Thymus (tissue), 11 donors: ENCODE measurements around the gene PLAC1. TPM values are rescaled to one million over a fixed set of nuclear protein-coding genes. Genes with fewer than 3 reads are reported as not detected.

Source experiments
- DNase-seq, 9 donors: peaks; one replicate each; pipeline ENCODE4 v3.0.0-alpha.2; 2013; ENCODE audit warnings: low spot score in 9 of 9, low read depth in 6 of 9, missing footprints in 1 of 9
- H3K27ac ChIP-seq, 2 donors: one replicate each; pipeline ENCODE4 v1.5.1; 2013; ENCODE audit warnings: control low read depth in 1 of 2, low read depth in 1 of 2, low read length in 1 of 2, mild to moderate bottlenecking in 1 of 2, moderate library complexity in 1 of 2
- H3K27me3 ChIP-seq, 2 donors: one replicate each; pipeline ENCODE4 v1.5.1; 2013; ENCODE audit warnings: low read length in 1 of 2; ENCODE audit not compliant: control insufficient read depth in 2 of 2, insufficient read depth in 1 of 2
- H3K36me3 ChIP-seq, 2 donors: one replicate each; pipeline ENCODE4 v1.5.1; 2013; ENCODE audit warnings: low read length in 1 of 2, mild to moderate bottlenecking in 1 of 2, moderate library complexity in 1 of 2; ENCODE audit not compliant: control insufficient read depth in 2 of 2, insufficient read depth in 2 of 2
- H3K4me1 ChIP-seq, 2 donors: one replicate each; pipeline ENCODE4 v1.5.1; 2013; ENCODE audit warnings: low read length in 2 of 2; ENCODE audit not compliant: control insufficient read depth in 2 of 2, insufficient read depth in 2 of 2
- H3K4me3 ChIP-seq, 2 donors: one replicate each; pipeline ENCODE4 v1.5.1; 2013; ENCODE audit warnings: low read length in 2 of 2, control low read depth in 1 of 2, mild to moderate bottlenecking in 1 of 2
- H3K9me3 ChIP-seq, 2 donors: one replicate each; pipeline ENCODE4 v1.5.1; 2013; ENCODE audit warnings: low read length in 1 of 2, mild to moderate bottlenecking in 1 of 2; ENCODE audit not compliant: control insufficient read depth in 2 of 2, insufficient read depth in 1 of 2
- WGBS: extraction: QIAGEN DNeasy Blood & Tissue Kit; methylation state at CpG from one replicate; pipeline ENCODE4 v1.1.7; 2013; 5-methylcytosine and 5-hydroxymethylcytosine counted together
- polyA plus RNA-seq: library from polyadenylated mRNA; stranded (reverse); fragments of 200-250 nt; gene quantifications from one replicate; pipeline ENCODE4 v1.2.3, GENCODE V29; 2013
- total RNA-seq: library from RNA; stranded (reverse); fragments of 120-200 nt; gene quantifications from one replicate; pipeline ENCODE4 v1.2.4, GENCODE V29; 2013
- donor health status: healthy.

The PLAC1 gene
- total and polyA plus RNA-seq, 2 donors: 0.24 to 0.91 TPM

DNA sequence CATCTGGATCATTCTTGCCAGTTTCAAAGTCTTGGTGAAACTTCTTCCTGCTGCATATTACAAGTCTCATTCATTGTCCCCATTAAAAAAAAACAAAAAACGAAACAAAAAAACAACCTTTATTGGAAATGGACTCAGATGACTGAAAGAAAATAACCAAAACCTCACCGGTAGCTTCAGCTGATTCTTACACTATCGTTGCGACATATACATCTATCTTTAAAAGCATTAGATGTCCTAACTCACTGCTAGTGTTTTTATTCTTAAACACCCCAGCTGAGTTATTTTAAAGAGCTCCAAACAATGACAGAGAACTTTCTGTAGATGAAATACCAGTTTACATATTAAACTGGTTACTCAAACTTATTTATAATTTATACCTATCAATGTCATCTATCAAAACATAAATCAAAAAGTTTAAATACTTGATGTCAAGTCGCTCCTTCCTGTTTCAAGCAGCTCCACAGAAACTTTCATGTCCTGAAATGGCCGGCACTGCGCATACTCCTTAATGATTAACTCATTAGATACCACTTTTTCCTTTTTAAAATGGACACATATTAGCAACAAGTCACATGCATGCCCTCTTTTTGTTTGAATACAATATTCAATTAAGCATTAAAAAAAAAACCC, 111.1 kb downstream of the PLAC1 start:
- Histone ChIP-seq H3K27me3 (peaks cover 23 to 33% of the 10 kb centered on the region in 2 donors), H3K36me3 (peaks cover 0 to 5% of the 10 kb centered on the region in 2 donors), H3K4me3 (no peak overlapping the region), H3K9me3 (peaks cover 0 to 10% of the 10 kb centered on the region in 2 donors), H3K27ac (no peak overlapping the region), H3K4me1 (peaks cover 3 to 14% of the 10 kb centered on the region in 2 donors)
- 89% methylated on average over 7 of the region's 7 CpGs for WGBS
- DNase-seq: no peak

DNA sequence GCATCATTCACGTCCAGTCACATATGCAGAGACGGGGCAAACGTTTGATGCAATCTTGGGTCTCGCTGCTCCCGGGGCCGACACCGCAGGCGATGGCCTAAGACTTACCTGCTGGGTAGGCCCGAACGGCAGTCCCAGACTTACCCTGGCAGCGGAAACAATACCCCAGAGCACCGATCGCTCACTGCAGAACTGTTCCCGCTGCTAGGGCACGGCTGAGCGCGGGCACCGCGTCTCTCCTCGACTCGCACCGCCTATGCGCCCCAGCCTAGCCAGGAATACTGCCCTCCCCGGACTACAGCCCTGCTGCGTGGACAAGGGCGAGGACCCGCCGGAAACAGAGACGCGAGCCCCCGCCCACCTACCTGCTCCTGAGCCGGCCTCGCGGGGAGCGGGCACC, 112.1 kb downstream of the PLAC1 start:
- Histone ChIP-seq H3K4me1 (peaks cover 3 to 9% of the 10 kb centered on the region in 2 donors), H3K36me3 (peaks cover 0 to 5% of the 10 kb centered on the region in 2 donors), H3K27me3 (peaks cover 23 to 32% of the 10 kb centered on the region in 2 donors), H3K27ac (no peak overlapping the region), H3K4me3 (no peak overlapping the region), H3K9me3 (peaks cover 0 to 10% of the 10 kb centered on the region in 2 donors)
- DNase-seq: no peak
- WGBS: 90% methylated on average over 35 of the region's 35 CpGs

DNA sequence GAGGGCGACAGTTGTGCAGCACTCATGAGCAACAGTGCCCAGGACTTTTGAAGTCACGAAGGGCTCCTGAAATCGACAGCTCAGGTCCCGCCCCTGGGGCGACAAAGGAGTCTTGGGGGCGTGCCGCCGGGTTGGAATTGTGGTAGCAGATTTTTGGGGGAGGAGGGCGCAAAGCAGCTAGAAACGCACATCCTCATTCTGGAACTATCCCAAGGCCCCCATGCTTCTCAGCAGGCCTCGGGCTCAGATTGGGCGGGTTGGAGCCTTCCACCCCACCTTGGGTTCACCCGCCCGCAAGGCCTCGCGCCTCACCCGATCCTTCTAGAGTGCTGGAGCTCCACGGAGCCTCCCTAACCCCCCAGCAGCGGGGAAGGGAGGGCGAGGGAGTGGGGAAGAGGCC, 112.8 kb downstream of the PLAC1 start:
- Histone ChIP-seq H3K27ac (no peak overlapping the region), H3K27me3 (peaks cover 23 to 28% of the 10 kb centered on the region in 2 donors), H3K36me3 (peaks cover 0 to 5% of the 10 kb centered on the region in 2 donors), H3K4me3 (no peak overlapping the region), H3K9me3 (peaks cover 0 to 10% of the 10 kb centered on the region in 2 donors), H3K4me1 (peaks cover 3 to 9% of the 10 kb centered on the region in 2 donors)
- no peak for DNase-seq
- 92% methylated on average over 20 of the region's 20 CpGs for WGBS

DNA sequence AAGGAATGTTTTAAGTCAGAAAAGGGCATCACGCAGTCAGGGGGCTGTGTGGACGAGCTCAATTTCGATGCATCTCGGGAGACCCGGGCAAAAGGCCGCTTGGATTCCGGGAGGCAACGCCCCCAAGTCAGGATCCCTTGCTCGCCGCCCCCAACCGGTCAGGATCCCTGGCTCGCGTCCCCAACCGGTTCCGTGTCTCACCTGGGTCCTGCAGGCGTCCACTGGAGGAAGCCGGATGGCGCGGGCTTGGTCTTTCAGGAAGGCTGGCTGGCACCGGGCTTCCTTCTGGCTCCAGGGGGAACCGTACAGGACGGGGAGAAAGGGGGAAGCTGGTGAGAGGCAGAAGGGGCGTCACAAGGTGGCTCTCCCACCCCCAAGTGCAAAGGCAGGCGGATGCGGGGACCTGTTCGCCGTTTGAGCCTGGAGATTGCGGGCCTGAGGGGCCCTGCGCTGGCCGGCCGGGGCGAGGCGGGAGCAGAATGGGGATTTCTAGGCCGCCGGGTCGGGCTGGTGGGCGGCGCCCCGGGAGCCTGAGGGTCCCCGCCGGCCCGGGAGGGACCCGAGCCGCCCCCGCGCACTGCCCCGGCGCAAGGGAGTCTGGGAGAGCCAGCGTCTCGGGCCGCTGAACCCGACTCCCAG, 113.6 kb downstream of the PLAC1 start:
- Histone ChIP-seq H3K9me3 (peaks cover 0 to 10% of the 10 kb centered on the region in 2 donors), H3K4me3 (peak overlapping the region in 1 of 2 donors; percentile 20), H3K36me3 (peaks cover 0 to 5% of the 10 kb centered on the region in 2 donors), H3K4me1 (peaks cover 3 to 9% of the 10 kb centered on the region in 2 donors), H3K27ac (no peak overlapping the region), H3K27me3 (peaks cover 23% of the 10 kb centered on the region in 2 donors)
- no peak for DNase-seq
- 4% methylated on average over 51 of the region's 52 CpGs for WGBS

DNA sequence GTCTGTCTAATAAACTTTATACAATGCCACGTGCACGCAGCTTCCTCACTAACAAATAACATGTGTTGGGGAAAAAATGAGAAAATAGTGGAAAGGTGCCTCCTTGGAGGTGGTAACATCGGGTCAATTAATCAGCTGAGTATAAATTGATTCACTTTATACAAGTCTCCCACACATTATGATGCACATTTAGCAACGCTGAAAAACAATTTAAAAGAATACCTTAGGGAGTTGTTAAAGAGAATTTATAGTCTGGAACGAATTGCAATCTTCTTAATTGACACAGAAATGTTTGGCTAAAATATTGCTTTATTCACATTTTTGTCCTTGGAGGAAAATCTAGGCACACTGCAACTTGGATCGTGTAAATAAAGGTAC, 114.1 kb downstream of the PLAC1 start:
- peaks cover 3 to 9% of the 10 kb centered on the region in 2 donors for H3K4me1 ChIP-seq
- DNase-seq: no peak
- no peak overlapping the region for H3K27ac ChIP-seq
- H3K36me3 ChIP-seq: peaks cover 0 to 5% of the 10 kb centered on the region in 2 donors
- 65% methylated on average over 6 of the region's 6 CpGs for WGBS
- peaks cover 0 to 10% of the 10 kb centered on the region in 2 donors for H3K9me3 ChIP-seq
- H3K27me3 ChIP-seq: peaks cover 23% of the 10 kb centered on the region in 2 donors
- no peak overlapping the region for H3K4me3 ChIP-seq

DNA sequence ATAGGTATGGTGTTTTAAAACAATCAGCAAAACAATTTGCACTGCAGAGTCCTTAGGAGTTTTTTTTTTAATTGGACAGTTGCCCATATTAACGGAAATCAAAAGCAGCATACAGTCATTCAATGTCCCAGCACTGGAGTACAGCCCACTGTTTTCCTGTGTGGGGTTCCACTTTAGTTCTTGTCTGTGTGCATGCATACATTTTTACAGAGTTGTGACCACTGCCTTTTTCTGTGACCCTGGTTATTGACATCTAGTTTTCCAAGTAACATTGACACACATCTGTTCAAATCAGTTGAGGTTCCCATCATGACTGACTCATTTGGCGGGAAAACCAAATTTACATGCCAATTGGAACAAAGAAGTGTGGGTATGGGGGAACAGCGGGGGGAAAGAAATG, 115.0 kb downstream of the PLAC1 start:
- Histone ChIP-seq H3K27ac (no peak overlapping the region), H3K36me3 (peaks cover 0 to 5% of the 10 kb centered on the region in 2 donors), H3K9me3 (peaks cover 0 to 10% of the 10 kb centered on the region in 2 donors), H3K4me1 (peaks cover 3 to 9% of the 10 kb centered on the region in 2 donors), H3K4me3 (no peak overlapping the region), H3K27me3 (peaks cover 23% of the 10 kb centered on the region in 2 donors)
- 91% methylated on average over 3 of the region's 3 CpGs for WGBS
- no peak for DNase-seq

DNA sequence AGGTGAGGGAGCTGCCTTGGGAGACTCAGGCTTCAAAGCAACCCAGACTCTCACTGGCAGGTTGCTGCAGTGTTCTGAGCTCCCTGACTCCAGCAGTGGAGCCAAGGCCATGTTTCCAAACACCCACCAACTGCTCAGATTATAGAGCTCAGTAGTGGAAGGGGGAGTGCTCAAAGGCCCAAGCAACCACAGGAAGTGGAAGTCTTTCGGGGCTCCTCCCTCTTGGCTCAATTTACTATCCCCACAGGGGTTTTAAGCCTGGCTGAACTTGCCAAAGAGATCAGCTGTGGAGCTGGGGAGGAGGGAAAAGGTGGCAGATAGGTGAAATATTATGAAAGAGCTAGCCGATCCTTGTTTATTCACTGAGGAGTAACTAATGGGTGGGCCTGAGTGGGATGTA, 115.8 kb downstream of the PLAC1 start:
- peaks cover 0 to 5% of the 10 kb centered on the region in 2 donors for H3K36me3 ChIP-seq
- DNase-seq: peak in 1 of 9 donors; percentile 35
- peaks cover 3 to 9% of the 10 kb centered on the region in 2 donors for H3K4me1 ChIP-seq
- peaks cover 23% of the 10 kb centered on the region in 2 donors for H3K27me3 ChIP-seq
- no peak overlapping the region for H3K4me3 ChIP-seq
- no peak overlapping the region for H3K27ac ChIP-seq
- 33% methylated on average over 2 of the region's 2 CpGs for WGBS
- peaks cover 0 to 10% of the 10 kb centered on the region in 2 donors for H3K9me3 ChIP-seq

DNA sequence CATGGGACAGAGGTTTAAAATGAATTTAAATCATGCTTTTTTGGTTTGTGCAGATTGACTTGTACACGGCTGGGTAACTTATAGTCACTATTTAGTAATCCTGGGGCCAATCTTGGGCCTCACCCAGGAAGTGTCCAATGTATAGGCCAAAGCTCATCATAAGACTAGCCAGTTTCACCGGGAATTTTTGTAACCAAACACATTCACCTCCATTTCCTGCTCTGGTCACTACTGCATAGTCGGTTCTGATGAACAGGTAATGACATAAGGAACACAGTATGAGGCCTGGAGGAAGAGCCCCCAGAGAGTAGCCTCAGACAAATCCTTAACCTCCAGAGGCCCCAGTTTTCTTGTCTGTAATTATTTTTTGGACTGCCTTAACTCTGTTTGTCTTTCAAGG, 116.4 kb downstream of the PLAC1 start:
- Histone ChIP-seq H3K4me1 (peaks cover 3 to 9% of the 10 kb centered on the region in 2 donors), H3K4me3 (no peak overlapping the region), H3K27ac (no peak overlapping the region), H3K27me3 (peaks cover 17 to 23% of the 10 kb centered on the region in 2 donors), H3K9me3 (peaks cover 0 to 10% of the 10 kb centered on the region in 2 donors), H3K36me3 (peaks cover 0 to 5% of the 10 kb centered on the region in 2 donors)
- no peak for DNase-seq
- 89% methylated on average over 3 of the region's 3 CpGs for WGBS

DNA sequence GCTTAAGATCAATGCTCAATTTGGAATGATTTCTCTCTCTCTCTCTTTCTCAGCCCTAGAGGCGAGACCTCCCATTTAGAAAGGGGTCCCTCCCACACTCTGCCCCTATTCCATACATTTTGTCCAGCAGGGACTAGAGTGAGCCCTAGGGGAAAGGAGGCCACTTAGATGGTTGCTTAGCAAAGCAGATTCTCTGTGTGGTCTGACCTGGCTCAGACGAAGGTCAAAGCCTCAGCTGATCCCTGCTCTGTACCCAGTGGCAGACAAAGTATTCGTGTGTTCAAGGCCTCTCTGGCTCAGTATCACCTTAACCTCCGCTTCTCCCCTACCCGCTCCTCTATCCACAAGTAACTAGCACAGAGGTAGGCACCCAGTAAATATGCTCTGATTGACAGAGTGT, 120.0 kb downstream of the PLAC1 start:
- H3K27me3 ChIP-seq: no peaks in the 10 kb centered on the region

More for the DNA sequence above, 120.0 kb downstream of the PLAC1 start:
- WGBS: 97% methylated on average over 5 of the region's 5 CpGs
- DNase-seq: no peak
- H3K36me3 ChIP-seq: no peaks in the 10 kb centered on the region
- peaks cover 3 to 5% of the 10 kb centered on the region in 2 donors for H3K4me1 ChIP-seq
- no peaks in the 10 kb centered on the region for H3K9me3 ChIP-seq
- no peak overlapping the region for H3K4me3 ChIP-seq
- H3K27ac ChIP-seq: no peak overlapping the region
